Muscle of leg (tissue), 11 donors: ENCODE measurements around the gene MCF2L. TPM values are rescaled to one million over a fixed set of nuclear protein-coding genes. Genes with fewer than 3 reads are reported as not detected.
A peak's percentile ranks its signal among the peaks of the same experiment; 100 is the strongest.

Experiments
- DNase-seq: peaks from one replicate; pipeline ENCODE4 v3.0.0; 2013
- H3K27ac ChIP-seq: one replicate; pipeline ENCODE4 v1.5.1; 2013; ENCODE audit warnings: mild to moderate bottlenecking, low read length, control low read depth
- H3K27me3 ChIP-seq: one replicate; pipeline ENCODE4 v1.6.1; 2013; ENCODE audit warnings: low read length; ENCODE audit not compliant: control insufficient read depth, insufficient read depth
- H3K36me3 ChIP-seq: one replicate; pipeline ENCODE4 v1.6.1; 2013; ENCODE audit warnings: low read length; ENCODE audit not compliant: control insufficient read depth, insufficient read depth
- H3K4me1 ChIP-seq: one replicate; pipeline ENCODE4 v1.6.1; 2013; ENCODE audit warnings: low read length; ENCODE audit not compliant: control insufficient read depth, insufficient read depth
- H3K4me3 ChIP-seq: one replicate; pipeline ENCODE4 v1.5.1; 2013; ENCODE audit warnings: low read length, control low read depth
- H3K9me3 ChIP-seq: replicated peaks from 2 replicates; pipeline ENCODE4 v1.6.1; 2013; ENCODE audit warnings: low read depth, low read length; ENCODE audit not compliant: control insufficient read depth
- WGBS: methylation state at CpG from one replicate; pipeline ENCODE4 v1.1.5; 2013; ENCODE audit warnings: missing lambda C conversion rate; ENCODE audit not compliant: insufficient coverage; 5-methylcytosine and 5-hydroxymethylcytosine counted together
- polyA plus RNA-seq, 8 donors: library from polyadenylated mRNA; unstranded; fragments of 120-200 nt; gene quantifications; one replicate each; pipeline versions ENCODE4 v1.2.1 to v1.2.3, GENCODE V29; 2013; ENCODE audit warnings: inconsistent platforms in 1 of 8, low replicate concordance in 1 of 8; ENCODE audit not compliant: insufficient read length in 8 of 8, insufficient read depth in 1 of 8
- total RNA-seq: library from RNA; stranded (reverse); fragments of 120-200 nt; gene quantifications from one replicate; pipeline ENCODE4 v1.2.4, GENCODE V29; 2013

MCF2L gene
- total and polyA plus RNA-seq, 9 donors: 15.9 to 27.6 (median 20.1) TPM

GRCh38 chr13:113065406-113066141, 96.6 kb downstream of the MCF2L start:
- H3K9me3 ChIP-seq: no peaks in the 10 kb centered on the region
- 73% methylated on average over 26 of the region's 29 CpGs for WGBS
- H3K36me3 ChIP-seq: peaks cover 10% of the 10 kb centered on the region
- no peak overlapping the region for H3K27ac ChIP-seq
- no peak overlapping the region for H3K4me3 ChIP-seq
- H3K27me3 ChIP-seq: no peaks in the 10 kb centered on the region
- H3K4me1 ChIP-seq: peaks cover 9% of the 10 kb centered on the region
- peak; percentile 65 for DNase-seq

GRCh38 chr13:113066142-113066455, 97.1 kb downstream of the MCF2L start:
- Histone ChIP-seq H3K27ac (no peak overlapping the region), H3K9me3 (no peaks in the 10 kb centered on the region), H3K27me3 (no peaks in the 10 kb centered on the region), H3K4me1 (peaks cover 9% of the 10 kb centered on the region), H3K4me3 (no peak overlapping the region), H3K36me3 (peaks cover 10% of the 10 kb centered on the region)
- 86% methylated on average over 10 of the region's 10 CpGs for WGBS
- no peak for DNase-seq

- peaks cover 10% of the 10 kb centered on the region for H3K36me3 ChIP-seq
- peaks cover 9% of the 10 kb centered on the region for H3K4me1 ChIP-seq
- DNase-seq: no peak
- no peak overlapping the region for H3K27ac ChIP-seq
- H3K27me3 ChIP-seq: no peaks in the 10 kb centered on the region
- no peak overlapping the region for H3K4me3 ChIP-seq
- no peaks in the 10 kb centered on the region for H3K9me3 ChIP-seq
- 90% methylated on average over 16 of the region's 19 CpGs for WGBS
Measured at GRCh38 chr13:113066746-113067145, 97.7 kb downstream of the MCF2L start.

- Histone ChIP-seq H3K27me3 (no peaks in the 10 kb centered on the region), H3K9me3 (no peaks in the 10 kb centered on the region), H3K4me1 (no peaks in the 10 kb centered on the region), H3K4me3 (no peak overlapping the region), H3K27ac (no peak overlapping the region), H3K36me3 (peaks cover 13% of the 10 kb centered on the region)
- 80% methylated on average over 33 of the region's 41 CpGs for WGBS
- no peak for DNase-seq
Measured at GRCh38 chr13:113069861-113070805, 101.1 kb downstream of the MCF2L start.

- Histone ChIP-seq H3K4me3 (no peak overlapping the region), H3K9me3 (no peaks in the 10 kb centered on the region), H3K27ac (no peak overlapping the region), H3K4me1 (no peaks in the 10 kb centered on the region), H3K36me3 (peaks cover 21% of the 10 kb centered on the region), H3K27me3 (no peaks in the 10 kb centered on the region)
- no peak for DNase-seq
- WGBS: no CpG with 5 or more reads among the region's 8 CpGs
Measured at GRCh38 chr13:113070855-113071254, 101.8 kb downstream of the MCF2L start.

GRCh38 chr13:113072376-113072775, 103.4 kb downstream of the MCF2L start:
- Histone ChIP-seq H3K4me1 (peaks cover 2% of the 10 kb centered on the region), H3K27me3 (no peaks in the 10 kb centered on the region), H3K4me3 (no peak overlapping the region), H3K27ac (no peak overlapping the region), H3K9me3 (no peaks in the 10 kb centered on the region), H3K36me3 (peaks cover 25% of the 10 kb centered on the region)
- no CpG with 5 or more reads among the region's 3 CpGs for WGBS
- no peak for DNase-seq

- no peak for DNase-seq
- 87% methylated on average over 10 of the region's 11 CpGs for WGBS
- Histone ChIP-seq H3K4me1 (peaks cover 18% of the 10 kb centered on the region), H3K4me3 (no peak overlapping the region), H3K27ac (no peak overlapping the region), H3K36me3 (peaks cover 26% of the 10 kb centered on the region), H3K9me3 (no peaks in the 10 kb centered on the region), H3K27me3 (no peaks in the 10 kb centered on the region)
Measured at GRCh38 chr13:113073942-113074341, 104.9 kb downstream of the MCF2L start.

GRCh38 chr13:113074401-113074800, 105.4 kb downstream of the MCF2L start:
- WGBS: 83% methylated on average over 12 of the region's 18 CpGs
- Histone ChIP-seq H3K36me3 (peaks cover 26% of the 10 kb centered on the region), H3K27me3 (no peaks in the 10 kb centered on the region), H3K9me3 (no peaks in the 10 kb centered on the region), H3K27ac (no peak overlapping the region), H3K4me3 (no peak overlapping the region), H3K4me1 (peaks cover 22% of the 10 kb centered on the region)
- DNase-seq: no peak

- no peak overlapping the region for H3K4me3 ChIP-seq
- peaks cover 25% of the 10 kb centered on the region for H3K4me1 ChIP-seq
- no peak overlapping the region for H3K27ac ChIP-seq
- H3K9me3 ChIP-seq: no peaks in the 10 kb centered on the region
- DNase-seq: no peak
- no peaks in the 10 kb centered on the region for H3K27me3 ChIP-seq
- peaks cover 23% of the 10 kb centered on the region for H3K36me3 ChIP-seq
- 93% methylated on average over 21 of the region's 22 CpGs for WGBS
Measured at GRCh38 chr13:113074876-113075275, 105.9 kb downstream of the MCF2L start.

- no peaks in the 10 kb centered on the region for H3K9me3 ChIP-seq
- peaks cover 18% of the 10 kb centered on the region for H3K36me3 ChIP-seq
- no peak overlapping the region for H3K27ac ChIP-seq
- H3K4me1 ChIP-seq: peaks cover 33% of the 10 kb centered on the region
- no peak overlapping the region for H3K4me3 ChIP-seq
- DNase-seq: no peak
- peaks cover 2% of the 10 kb centered on the region for H3K27me3 ChIP-seq
- WGBS: 97% methylated on average over 11 of the region's 17 CpGs
Measured at GRCh38 chr13:113075711-113076110, 106.7 kb downstream of the MCF2L start.
